Stimulated activated CD8-positive, alpha-beta memory T cell treated with anti-CD3 and anti-CD28 coated beads, Interleukin-4, amount 100 ng/mL, for 48 hours (primary cell): ENCODE results near the gene IFTAP.
"Not testable (repeated sequence)": the region's sequence is repeated elsewhere in the genome, so short reads cannot be mapped to it uniquely, and the experiment has no call there.

ENCODE experiments used
- DNase-seq: peaks from one replicate; pipeline ENCODE4 v3.0.0-alpha.2; 2020

The IFTAP gene

GRCh38 chr11:36657610-36658267 lies 63.4 kb downstream of the IFTAP start:
- no peak for DNase-seq

GRCh38 chr11:36661359-36661758 lies 67.1 kb downstream of the IFTAP start:
- DNase-seq, result not testable (repeated sequence)

- no peak for DNase-seq
Measured at GRCh38 chr11:36672815-36673450, 78.6 kb downstream of the IFTAP start.

GRCh38 chr11:36679547-36679946 lies 85.2 kb downstream of the IFTAP start:
- not testable (repeated sequence) for DNase-seq

GRCh38 chr11:36683818-36684217 lies 89.5 kb downstream of the IFTAP start:
- DNase-seq, result no peak

GRCh38 chr11:36684840-36685801 lies 90.8 kb downstream of the IFTAP start:
- peak; percentile 44 for DNase-seq

- no peak for DNase-seq
Measured at GRCh38 chr11:36688132-36688531, 93.8 kb downstream of the IFTAP start.

- DNase-seq, result no peak
Measured at GRCh38 chr11:36688571-36689291, 94.4 kb downstream of the IFTAP start.

GRCh38 chr11:36689442-36689841 lies 95.1 kb downstream of the IFTAP start:
- DNase-seq, result no peak

GRCh38 chr11:36692704-36693103 lies 98.4 kb downstream of the IFTAP start:
- DNase-seq, result no peak

GRCh38 chr11:36693139-36693843 lies 99.0 kb downstream of the IFTAP start:
- no peak for DNase-seq

GRCh38 chr11:36695111-36695510 lies 100.8 kb downstream of the IFTAP start:
- no peak for DNase-seq

GRCh38 chr11:36695571-36695970 lies 101.3 kb downstream of the IFTAP start:
- DNase-seq, result no peak

GRCh38 chr11:36696550-36696949 lies 102.2 kb downstream of the IFTAP start:
- DNase-seq, result no peak

GRCh38 chr11:36699271-36699670 lies 105.0 kb downstream of the IFTAP start:
- no peak for DNase-seq

GRCh38 chr11:36700246-36700645 lies 105.9 kb downstream of the IFTAP start:
- DNase-seq, result no peak

GRCh38 chr11:36702330-36703054 lies 108.2 kb downstream of the IFTAP start:
- DNase-seq, result no peak

- DNase-seq, result no peak
Measured at GRCh38 chr11:36703055-36703404, 108.7 kb downstream of the IFTAP start.
